Heart right ventricle (tissue), 16 donors: Measurements from ENCODE around the gene PLAAT3. TPM values are rescaled to one million over a fixed set of nuclear protein-coding genes. Genes with fewer than 3 reads are reported as not detected.
A peak's percentile ranks its signal among the peaks of the same experiment; 100 is the strongest.
"Not testable (repeated sequence)": the region's sequence is repeated elsewhere in the genome, so short reads cannot be mapped to it uniquely, and the experiment has no call there.

Experiments
- ATAC-seq, 8 donors: fragments of 200-7000 bp; cut with Tn5 transposase; one replicate each; pipeline ENCODE4 v1.9.1; 2020; ENCODE audit warnings: mild to moderate bottlenecking in 8 of 8, moderate library complexity in 8 of 8, moderate number of reproducible peaks in 1 of 8
- DNase-seq, 2 donors: peaks; one replicate each; pipeline ENCODE4 v3.0.0-alpha.2; 2020
- H3K27ac ChIP-seq, 10 donors: fragments of 200-600 bp; sonication (generic) in 2 of 10; one replicate each; pipeline versions ENCODE4 v1.5.0 to v1.8.0; 2020 to 2022; ENCODE audit warnings: mild to moderate bottlenecking in 3 of 10
- H3K27me3 ChIP-seq, 7 donors: fragments of 200-600 bp; one replicate each; pipeline ENCODE4 v1.8.0; 2021 to 2022; ENCODE audit warnings: mild to moderate bottlenecking in 2 of 7
- H3K36me3 ChIP-seq, 9 donors: fragments of 200-600 bp; sonication (generic) in 1 of 9; one replicate each; pipeline versions ENCODE4 v1.5.0 to v1.8.0; 2020 to 2022; ENCODE audit warnings: mild to moderate bottlenecking in 2 of 9
- H3K4me1 ChIP-seq, 9 donors: fragments of 200-600 bp; sonication (generic) in 1 of 9; one replicate each; pipeline versions ENCODE4 v1.5.0 to v1.8.0; 2020 to 2022; ENCODE audit warnings: mild to moderate bottlenecking in 4 of 9
- H3K4me3 ChIP-seq, 10 donors: fragments of 200-600 bp; sonication (generic) in 2 of 10; one replicate each; pipeline versions ENCODE4 v1.5.0 to v1.8.0; 2020 to 2022; ENCODE audit warnings: mild to moderate bottlenecking in 7 of 10, moderate library complexity in 2 of 10
- H3K9me3 ChIP-seq, 11 donors: fragments of 200-600 bp in 10 of 11; sonication (generic) in 2 of 11; one replicate each; pipeline versions ENCODE4 v1.5.0 to v1.8.0; 2013 to 2022; ENCODE audit warnings: mild to moderate bottlenecking in 2 of 11, control low read depth in 1 of 11, moderate library complexity in 1 of 11
- WGBS, 2 donors: extraction: QIAGEN DNeasy Blood & Tissue Kit; methylation state at CpG; one replicate each; pipeline ENCODE4 v1.1.7; 2013; ENCODE audit warnings: inconsistent platforms in 1 of 2; 5-methylcytosine and 5-hydroxymethylcytosine counted together
- intact Hi-C, 10 donors: fragments of 100-400 bp; cut with DNase I; formaldehyde crosslinking; loops; one replicate each; pipeline versions ENCODE4 v1.11.1 to v1.14.2; 2022
- polyA plus RNA-seq, 2 donors: library from polyadenylated mRNA; stranded (reverse); fragments of 200-250 nt; gene quantifications; one replicate each; pipeline ENCODE4 v1.2.3, GENCODE V29; 2013
- total RNA-seq, 10 donors: library from RNA; stranded (reverse); fragmentation: NEBNext Ultra II Directional in 3 of 10; extraction: Animal tissue kit (Norgen Biotek cat#: 25700) in 3 of 10; gene quantifications; one replicate each; pipeline versions ENCODE4 v1.2.1 to v1.2.4, GENCODE V29; 2021 to 2023
- TF ChIP-seq, protein P1 (sequence below), 9 donors: fragments of 200-600 bp; sonication (generic) in 2 of 9; IDR thresholded peaks; one replicate each; pipeline versions ENCODE4 v1.5.0 to v1.8.0; 2021 to 2022; ENCODE audit warnings: antibody characterized with exemption in 9 of 9, mild to moderate bottlenecking in 5 of 9, moderate library complexity in 1 of 9
- donor health status: Arrhythmogenic right ventricular cardiomyopathy.
- donor health status: ischemic (EF 13 %, LVEDD 7.1; RV severe dilation, severe dysfunction).
- donor health status: healthy with polysubstance abuse.
- donor health status: DM: no; HTN: yes; CAD: no.
- donor health status: DM: no; HTN: no; CAD: no.
- donor health status: ischemic (EF 25% LVEDD 6.9; RV normal size, moderate dysfunction).
- donor health status: ischemic (EF 25% LVEDD 5.7; RV mildly dilated, moderate dysfunction).
- donor health status: healthy.
- donor health status: DM: yes; HTN: yes; CAD: no.
- donor health status: Ischemic cardiomyopathy.
- donor health status: ischemic (EF 35%, LVEDD 5.7; RV mildly dilated, moderate dysfunction).
- donor health status: nonischemic (EF 11% LVEDD 7.7; RV severe dilation, severe dysfunction).
- donor health status: DM: yes; HTN: yes; CAD: no.
- donor health status: PGD.
- donor health status: ischemic (EF 29% LVEDD 5.4; RV normal size, mild dysfunction).
- donor health status: nonischemic (EF 23%, LVEDD 6.1; RV moderate dilation, normal function).

PLAAT3 gene
- total and polyA plus RNA-seq, 12 donors, result 82.8 to 211 (median 137) TPM

- ATAC-seq (peak in 1 of 8 donors; percentile 14), DNase-seq (no peak)
- Histone ChIP-seq H3K27ac (no peak overlapping the region), H3K4me1 (peaks cover 0 to 11% (median 0%) of the 10 kb centered on the region in 9 donors), H3K4me3 (no peak overlapping the region), H3K9me3 (no peaks in the 10 kb centered on the region), H3K36me3 (peaks cover 0 to 99% (median 35%) of the 10 kb centered on the region in 9 donors), H3K27me3 (no peaks in the 10 kb centered on the region)
- intact Hi-C loops, result loop anchor here in 1 of 10 donors (5.0 kb wide), 1 partner anchor 47 kb away; no protein-coding TSS in a partner anchor
- TF ChIP-seq, protein P1, sequence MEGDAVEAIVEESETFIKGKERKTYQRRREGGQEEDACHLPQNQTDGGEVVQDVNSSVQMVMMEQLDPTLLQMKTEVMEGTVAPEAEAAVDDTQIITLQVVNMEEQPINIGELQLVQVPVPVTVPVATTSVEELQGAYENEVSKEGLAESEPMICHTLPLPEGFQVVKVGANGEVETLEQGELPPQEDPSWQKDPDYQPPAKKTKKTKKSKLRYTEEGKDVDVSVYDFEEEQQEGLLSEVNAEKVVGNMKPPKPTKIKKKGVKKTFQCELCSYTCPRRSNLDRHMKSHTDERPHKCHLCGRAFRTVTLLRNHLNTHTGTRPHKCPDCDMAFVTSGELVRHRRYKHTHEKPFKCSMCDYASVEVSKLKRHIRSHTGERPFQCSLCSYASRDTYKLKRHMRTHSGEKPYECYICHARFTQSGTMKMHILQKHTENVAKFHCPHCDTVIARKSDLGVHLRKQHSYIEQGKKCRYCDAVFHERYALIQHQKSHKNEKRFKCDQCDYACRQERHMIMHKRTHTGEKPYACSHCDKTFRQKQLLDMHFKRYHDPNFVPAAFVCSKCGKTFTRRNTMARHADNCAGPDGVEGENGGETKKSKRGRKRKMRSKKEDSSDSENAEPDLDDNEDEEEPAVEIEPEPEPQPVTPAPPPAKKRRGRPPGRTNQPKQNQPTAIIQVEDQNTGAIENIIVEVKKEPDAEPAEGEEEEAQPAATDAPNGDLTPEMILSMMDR (IDR thresholded peaks at IDR 0.05), result no peak
- WGBS, 2 donors, result 89 to 92% methylated on average over 18 of the region's 18 CpGs
These were observed 24.0 kb downstream of the PLAAT3 start for GRCh38 chr11:63590024-63590788.

DNA sequence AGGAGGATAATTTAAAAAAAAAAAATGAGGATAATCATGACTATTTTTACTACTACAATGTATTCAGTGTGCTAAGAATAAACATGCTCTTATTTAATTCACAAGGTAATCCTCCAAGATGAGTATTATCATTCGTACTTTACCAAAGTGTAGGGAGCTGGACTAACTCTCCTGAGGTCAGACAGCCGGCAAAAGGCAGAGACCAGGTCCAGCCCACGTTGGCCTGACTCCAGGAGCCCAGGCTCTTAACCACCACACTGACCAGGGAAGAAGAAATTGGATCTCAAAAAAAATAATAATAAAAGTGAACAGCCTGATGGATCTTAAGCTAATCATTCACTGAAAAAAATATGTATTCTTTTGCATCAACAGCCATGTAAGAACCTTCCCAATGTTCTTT lies 25.2 kb downstream of the PLAAT3 start:
- TF ChIP-seq, protein P1 (IDR thresholded peaks at IDR 0.05), result no peak
- WGBS, 2 donors, result 27 to 31% methylated on average over 3 of the region's 3 CpGs
- H3K27me3 ChIP-seq, result no peaks in the 10 kb centered on the region
- peaks cover 0 to 100% (median 34%) of the 10 kb centered on the region in 9 donors for H3K36me3 ChIP-seq
- intact Hi-C loops, result no loop called here
- H3K9me3 ChIP-seq, result no peaks in the 10 kb centered on the region
- peaks cover 0 to 11% (median 0%) of the 10 kb centered on the region in 9 donors for H3K4me1 ChIP-seq
- H3K4me3 ChIP-seq, result no peak overlapping the region
- peak in 2 of 8 donors; percentile 38 to 70 for ATAC-seq
- DNase-seq, result no peak
- no peak overlapping the region for H3K27ac ChIP-seq

GRCh38 chr11:63586451-63587166 lies 27.6 kb downstream of the PLAAT3 start:
- H3K4me1 ChIP-seq, result peaks cover 0 to 11% (median 0%) of the 10 kb centered on the region in 9 donors
- H3K4me3 ChIP-seq, result no peak overlapping the region
- H3K27ac ChIP-seq, result no peak overlapping the region
- H3K9me3 ChIP-seq, result peaks cover 0 to 7% (median 2%) of the 10 kb centered on the region in 11 donors
- DNase-seq, result no peak
- WGBS, 2 donors, result 83 to 90% methylated on average over 6 of the region's 6 CpGs
- no peak for ATAC-seq
- intact Hi-C loops, result no loop called here
- no peaks in the 10 kb centered on the region for H3K27me3 ChIP-seq
- TF ChIP-seq, protein P1 (IDR thresholded peaks at IDR 0.05), result no peak
- H3K36me3 ChIP-seq, result peaks cover 0 to 100% (median 42%) of the 10 kb centered on the region in 9 donors

GRCh38 chr11:63583357-63583677 lies 30.9 kb downstream of the PLAAT3 start:
- TF ChIP-seq, protein P1 (IDR thresholded peaks at IDR 0.05), result no peak
- Histone ChIP-seq H3K9me3 (peaks cover 0 to 33% (median 11%) of the 10 kb centered on the region in 11 donors), H3K4me3 (no peak overlapping the region), H3K27me3 (no peaks in the 10 kb centered on the region), H3K27ac (peak overlapping the region in 1 of 10 donors; percentile 24), H3K36me3 (peaks cover 0 to 89% (median 55%) of the 10 kb centered on the region in 9 donors), H3K4me1 (peaks cover 0 to 10% (median 0%) of the 10 kb centered on the region in 9 donors)
- intact Hi-C loops, result no loop called here
- ATAC-seq (no peak), DNase-seq (no peak)

- H3K4me3 ChIP-seq, H3K27me3 ChIP-seq, H3K27ac ChIP-seq, DNase-seq, intact Hi-C loops, ATAC-seq: not testable (repeated sequence)
- Histone ChIP-seq H3K4me1 (peaks cover 0 to 10% (median 0%) of the 10 kb centered on the region in 9 donors), H3K9me3 (peaks cover 0 to 33% (median 11%) of the 10 kb centered on the region in 11 donors), H3K36me3 (peaks cover 0 to 81% (median 40%) of the 10 kb centered on the region in 9 donors)
- WGBS, 2 donors, result 87 to 88% methylated on average over 7 of the region's 7 CpGs
These were observed 33.0 kb downstream of the PLAAT3 start for GRCh38 chr11:63581224-63581623.

GRCh38 chr11:63578882-63579281 lies 35.4 kb downstream of the PLAAT3 start:
- peaks cover 0 to 33% (median 11%) of the 10 kb centered on the region in 11 donors for H3K9me3 ChIP-seq
- H3K27ac ChIP-seq, DNase-seq, ATAC-seq, H3K4me3 ChIP-seq, H3K27me3 ChIP-seq: not testable (repeated sequence)
- H3K36me3 ChIP-seq, result peaks cover 0 to 57% (median 33%) of the 10 kb centered on the region in 9 donors
- intact Hi-C loops, result loop anchor here in 1 of 10 donors (5.0 kb wide), 2 partner anchors 33 to 42 kb away; partner anchors contain the start of genes PLAAT3 and PLAAT4
- WGBS, 2 donors, result 94 to 96% methylated on average over 2 of the region's 3 CpGs
- H3K4me1 ChIP-seq, result peaks cover 5 to 26% (median 16%) of the 10 kb centered on the region in 9 donors
